ENCODE data around the gene EFCAB14.

The EFCAB14 gene

GRCh38 chr1:46691997-46692790, 26.7 kb downstream of the EFCAB14 start:
- Histone ChIP-seq H3K36me3 (ENCODE audit: insufficient read depth, low read depth, low read length) (peaks cover 84% of the 10 kb centered on the region), H3K9me3 (ENCODE audit: insufficient read depth, low read depth, low read length) (no peaks in the 10 kb centered on the region), H3K27me3 (ENCODE audit: insufficient read depth, low read length) (no peaks in the 10 kb centered on the region), H3K4me3 (ENCODE audit: low read length) (no peak overlapping the region), H3K4me1 (ENCODE audit: insufficient read depth, low read length) (no peaks in the 10 kb centered on the region), H3K9ac (ENCODE audit: low read depth, low read length) (no peak overlapping the region), H3K27ac (ENCODE audit: low read length) (no peak overlapping the region)

GRCh38 chr1:46690931-46691421, 27.9 kb downstream of the EFCAB14 start:
- H3K9ac ChIP-seq (ENCODE audit: low read depth, low read length), result no peak overlapping the region
- H3K4me1 ChIP-seq (ENCODE audit: insufficient read depth, low read length), result no peaks in the 10 kb centered on the region
- H3K9me3 ChIP-seq (ENCODE audit: insufficient read depth, low read depth, low read length), result no peaks in the 10 kb centered on the region
- no peaks in the 10 kb centered on the region for H3K27me3 ChIP-seq (ENCODE audit: insufficient read depth, low read length)
- H3K4me3 ChIP-seq (ENCODE audit: low read length), result no peak overlapping the region
- no peak overlapping the region for H3K27ac ChIP-seq (ENCODE audit: low read length)
- H3K36me3 ChIP-seq (ENCODE audit: insufficient read depth, low read depth, low read length), result peaks cover 87% of the 10 kb centered on the region

- H3K9me3 ChIP-seq (ENCODE audit: insufficient read depth, low read depth, low read length), result no peaks in the 10 kb centered on the region
- H3K4me1 ChIP-seq (ENCODE audit: insufficient read depth, low read length), result no peaks in the 10 kb centered on the region
- H3K9ac ChIP-seq (ENCODE audit: low read depth, low read length), result no peak overlapping the region
- H3K4me3 ChIP-seq (ENCODE audit: low read length), result no peak overlapping the region
- H3K27ac ChIP-seq (ENCODE audit: low read length), result no peak overlapping the region
- H3K36me3 ChIP-seq (ENCODE audit: insufficient read depth, low read depth, low read length), result peaks cover 88% of the 10 kb centered on the region
- no peaks in the 10 kb centered on the region for H3K27me3 ChIP-seq (ENCODE audit: insufficient read depth, low read length)
These were observed 29.0 kb downstream of the EFCAB14 start for GRCh38 chr1:46689897-46690296.

- H3K27ac ChIP-seq (ENCODE audit: low read length), result no peak overlapping the region
- H3K27me3 ChIP-seq (ENCODE audit: insufficient read depth, low read length), result no peaks in the 10 kb centered on the region
- no peak overlapping the region for H3K9ac ChIP-seq (ENCODE audit: low read depth, low read length)
- H3K4me3 ChIP-seq (ENCODE audit: low read length), result no peak overlapping the region
- H3K36me3 ChIP-seq (ENCODE audit: insufficient read depth, low read depth, low read length), result peaks cover 93% of the 10 kb centered on the region
- no peaks in the 10 kb centered on the region for H3K4me1 ChIP-seq (ENCODE audit: insufficient read depth, low read length)
- no peaks in the 10 kb centered on the region for H3K9me3 ChIP-seq (ENCODE audit: insufficient read depth, low read depth, low read length)
These were observed 29.6 kb downstream of the EFCAB14 start for GRCh38 chr1:46689356-46689755.

- Histone ChIP-seq H3K4me1 (ENCODE audit: insufficient read depth, low read length) (no peaks in the 10 kb centered on the region), H3K9me3 (ENCODE audit: insufficient read depth, low read depth, low read length) (no peaks in the 10 kb centered on the region), H3K36me3 (ENCODE audit: insufficient read depth, low read depth, low read length) (peaks cover 100% of the 10 kb centered on the region), H3K4me3 (ENCODE audit: low read length) (no peak overlapping the region), H3K27me3 (ENCODE audit: insufficient read depth, low read length) (no peaks in the 10 kb centered on the region), H3K27ac (ENCODE audit: low read length) (no peak overlapping the region), H3K9ac (ENCODE audit: low read depth, low read length) (no peak overlapping the region)
These were observed 30.9 kb downstream of the EFCAB14 start for GRCh38 chr1:46687921-46688509.

GRCh38 chr1:46687093-46687659, 31.7 kb downstream of the EFCAB14 start:
- Histone ChIP-seq H3K4me3 (ENCODE audit: low read length) (no peak overlapping the region), H3K36me3 (ENCODE audit: insufficient read depth, low read depth, low read length) (peaks cover 100% of the 10 kb centered on the region), H3K27me3 (ENCODE audit: insufficient read depth, low read length) (no peaks in the 10 kb centered on the region), H3K9me3 (ENCODE audit: insufficient read depth, low read depth, low read length) (no peaks in the 10 kb centered on the region), H3K4me1 (ENCODE audit: insufficient read depth, low read length) (no peaks in the 10 kb centered on the region), H3K27ac (ENCODE audit: low read length) (no peak overlapping the region), H3K9ac (ENCODE audit: low read depth, low read length) (no peak overlapping the region)

- H3K36me3 ChIP-seq (ENCODE audit: insufficient read depth, low read depth, low read length), result peaks cover 100% of the 10 kb centered on the region
- H3K27ac ChIP-seq (ENCODE audit: low read length), result no peak overlapping the region
- H3K4me3 ChIP-seq (ENCODE audit: low read length), result no peak overlapping the region
- no peak overlapping the region for H3K9ac ChIP-seq (ENCODE audit: low read depth, low read length)
- no peaks in the 10 kb centered on the region for H3K9me3 ChIP-seq (ENCODE audit: insufficient read depth, low read depth, low read length)
- no peaks in the 10 kb centered on the region for H3K4me1 ChIP-seq (ENCODE audit: insufficient read depth, low read length)
- no peaks in the 10 kb centered on the region for H3K27me3 ChIP-seq (ENCODE audit: insufficient read depth, low read length)
These were observed 32.7 kb downstream of the EFCAB14 start for GRCh38 chr1:46686255-46686654.

GRCh38 chr1:46684670-46685069, 34.2 kb downstream of the EFCAB14 start:
- H3K4me1 ChIP-seq (ENCODE audit: insufficient read depth, low read length), result no peaks in the 10 kb centered on the region
- H3K4me3 ChIP-seq (ENCODE audit: low read length), result no peak overlapping the region
- no peak overlapping the region for H3K27ac ChIP-seq (ENCODE audit: low read length)
- no peak overlapping the region for H3K9ac ChIP-seq (ENCODE audit: low read depth, low read length)
- H3K36me3 ChIP-seq (ENCODE audit: insufficient read depth, low read depth, low read length), result peaks cover 100% of the 10 kb centered on the region
- H3K27me3 ChIP-seq (ENCODE audit: insufficient read depth, low read length), result no peaks in the 10 kb centered on the region
- H3K9me3 ChIP-seq (ENCODE audit: insufficient read depth, low read depth, low read length), result no peaks in the 10 kb centered on the region

- H3K27ac ChIP-seq (ENCODE audit: low read length), result no peak overlapping the region
- H3K9me3 ChIP-seq (ENCODE audit: insufficient read depth, low read depth, low read length), result no peaks in the 10 kb centered on the region
- no peak overlapping the region for H3K4me3 ChIP-seq (ENCODE audit: low read length)
- H3K27me3 ChIP-seq (ENCODE audit: insufficient read depth, low read length), result no peaks in the 10 kb centered on the region
- peaks cover 87% of the 10 kb centered on the region for H3K36me3 ChIP-seq (ENCODE audit: insufficient read depth, low read depth, low read length)
- H3K9ac ChIP-seq (ENCODE audit: low read depth, low read length), result no peak overlapping the region
- peaks cover 9% of the 10 kb centered on the region; the same call in 1 of the 2 replicates for H3K4me1 ChIP-seq (ENCODE audit: insufficient read depth, low read length)
These were observed 36.9 kb downstream of the EFCAB14 start for GRCh38 chr1:46682064-46682463.

GRCh38 chr1:46681333-46682034, 37.4 kb downstream of the EFCAB14 start:
- peaks cover 87% of the 10 kb centered on the region for H3K36me3 ChIP-seq (ENCODE audit: insufficient read depth, low read depth, low read length)
- H3K27me3 ChIP-seq (ENCODE audit: insufficient read depth, low read length), result no peaks in the 10 kb centered on the region
- H3K9ac ChIP-seq (ENCODE audit: low read depth, low read length), result no peak overlapping the region
- no peak overlapping the region for H3K4me3 ChIP-seq (ENCODE audit: low read length)
- no peak overlapping the region for H3K27ac ChIP-seq (ENCODE audit: low read length)
- peaks cover 11% of the 10 kb centered on the region; the same call in 1 of the 2 replicates for H3K4me1 ChIP-seq (ENCODE audit: insufficient read depth, low read length)
- H3K9me3 ChIP-seq (ENCODE audit: insufficient read depth, low read depth, low read length), result no peaks in the 10 kb centered on the region

- H3K27ac ChIP-seq (ENCODE audit: low read length), result no peak overlapping the region
- H3K4me3 ChIP-seq (ENCODE audit: low read length), result no peak overlapping the region
- peaks cover 85% of the 10 kb centered on the region for H3K36me3 ChIP-seq (ENCODE audit: insufficient read depth, low read depth, low read length)
- no peaks in the 10 kb centered on the region for H3K9me3 ChIP-seq (ENCODE audit: insufficient read depth, low read depth, low read length)
- H3K9ac ChIP-seq (ENCODE audit: low read depth, low read length), result no peak overlapping the region
- H3K4me1 ChIP-seq (ENCODE audit: insufficient read depth, low read length), result peaks cover 23% of the 10 kb centered on the region; the same call in 1 of the 2 replicates
- no peaks in the 10 kb centered on the region for H3K27me3 ChIP-seq (ENCODE audit: insufficient read depth, low read length)
These were observed 38.9 kb downstream of the EFCAB14 start for GRCh38 chr1:46679789-46680573.

Measured in iPS-20b (cell line).